GM21825 (cell line): ENCODE data around the gene CD58.

Source experiments
- ATAC-seq: cut with Tn5 transposase; IDR thresholded peaks from one replicate; pipeline ENCODE4 v1.9.1; 2021; ENCODE audit warnings: mild to moderate bottlenecking, moderate library complexity; ENCODE audit not compliant: unreplicated experiment

Gene CD58

GRCh38 chr1:116474921-116475849 is 95.6 kb downstream of the CD58 start:
- ATAC-seq: no peak

- no peak for ATAC-seq
Observed at GRCh38 chr1:116472431-116472961, 98.3 kb downstream of the CD58 start.

GRCh38 chr1:116471241-116471640 is 99.6 kb downstream of the CD58 start:
- ATAC-seq: no peak

- no peak for ATAC-seq
Observed at GRCh38 chr1:116470671-116471070, 100.2 kb downstream of the CD58 start.

GRCh38 chr1:116466810-116467557 is 103.8 kb downstream of the CD58 start:
- ATAC-seq: no peak

GRCh38 chr1:116465845-116466685 is 104.8 kb downstream of the CD58 start:
- ATAC-seq: no peak

- no peak for ATAC-seq
Observed at GRCh38 chr1:116465477-116465844, 105.4 kb downstream of the CD58 start.
